ENCODE results near the gene HMX2. TPM values are rescaled to one million over a fixed set of nuclear protein-coding genes. Genes with fewer than 3 reads are reported as not detected.

Gene HMX2
- total RNA-seq, 1 donor from 2014 or later = not detected

DNA sequence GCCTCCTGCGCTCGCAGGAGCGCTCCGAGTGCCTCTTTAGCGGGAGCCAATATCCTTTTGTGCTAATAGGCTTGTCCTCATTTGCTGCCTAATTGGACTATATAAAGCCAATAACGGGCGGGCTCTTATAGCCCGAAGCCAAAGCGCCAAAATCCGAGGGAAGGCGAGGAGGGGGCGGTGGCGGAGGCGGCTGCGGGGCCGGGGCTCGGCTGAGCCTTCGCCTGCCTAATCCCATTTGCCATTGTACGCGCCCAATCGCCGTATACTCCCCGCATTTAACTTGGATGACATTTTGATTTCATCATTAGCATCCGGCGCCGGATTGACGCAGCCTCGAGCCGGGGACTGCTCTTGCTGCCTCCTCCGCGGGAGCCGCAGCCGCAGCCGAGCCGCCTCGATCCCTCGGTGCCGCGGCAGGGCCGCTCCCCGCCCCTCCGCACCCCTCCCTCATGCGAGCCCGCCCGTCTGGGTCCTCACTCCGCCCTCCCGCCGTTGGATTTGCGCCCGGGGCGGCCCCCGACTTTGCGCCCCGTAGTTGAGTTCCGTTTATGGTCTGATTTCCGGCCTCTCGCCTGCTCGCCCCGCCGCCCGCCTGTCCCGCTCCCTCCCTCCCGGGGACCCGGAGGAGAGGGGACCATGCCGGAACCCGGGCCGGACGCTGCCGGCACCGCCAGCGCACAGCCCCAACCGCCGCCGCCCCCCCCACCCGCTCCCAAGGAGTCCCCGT is 12.4 kb upstream of the HMX2 start, which contains the start of gene HMX3:
TSS of gene HMX3 (plus strand) at position 556 of the 727 bp plus-strand sequence. CDS start at position 637, 81 bp downstream.
- H3K36me3 Mint-ChIP-seq (ENCODE audit: unreplicated experiment) = peaks cover 2% of the 10 kb centered on the region
- DNase-seq (ENCODE audit: extremely low spot score, unreplicated experiment) = peak; percentile 75
- H3K4me3 Mint-ChIP-seq (ENCODE audit: unreplicated experiment) = peak within 1 kb of the TSS; percentile 74
- H3K27me3 Mint-ChIP-seq (ENCODE audit: unreplicated experiment) = peaks cover 79% of the 10 kb centered on the region
- no peaks in the 10 kb centered on the region for H3K9me3 Mint-ChIP-seq (ENCODE audit: unreplicated experiment)
- peaks cover 41% of the 10 kb centered on the region for H3K4me1 Mint-ChIP-seq (ENCODE audit: unreplicated experiment)
- no peak within 1 kb of the TSS for H3K27ac Mint-ChIP-seq (ENCODE audit: unreplicated experiment)
- no peak for TF ChIP-seq CTCF (IDR thresholded peaks at IDR 0.05)

DNA sequence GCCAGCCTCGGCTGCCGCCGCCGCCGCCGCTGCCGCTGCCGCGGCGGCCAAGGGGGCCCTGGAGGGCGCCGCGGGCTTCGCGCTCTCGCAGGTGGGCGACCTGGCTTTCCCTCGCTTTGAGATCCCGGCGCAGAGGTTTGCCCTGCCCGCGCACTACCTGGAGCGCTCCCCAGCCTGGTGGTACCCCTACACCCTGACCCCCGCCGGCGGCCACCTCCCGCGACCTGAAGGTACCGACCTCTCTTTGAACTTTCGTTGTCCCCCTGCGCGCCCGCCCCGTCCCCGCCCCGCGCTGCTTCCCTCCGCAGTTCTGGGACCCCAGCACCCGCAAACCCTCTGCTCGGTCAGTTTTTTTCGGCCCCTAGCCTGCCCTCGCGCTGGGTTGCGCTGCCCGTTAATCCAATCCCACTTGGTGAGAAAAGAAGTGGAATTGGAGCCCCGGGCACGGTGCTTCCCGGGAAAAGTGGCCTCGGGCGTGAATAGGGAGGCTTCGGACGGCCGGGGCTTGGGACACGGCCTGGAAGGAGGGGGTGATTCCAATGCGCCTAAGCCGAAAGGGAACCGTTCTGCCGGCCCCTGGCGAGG is 11.6 kb upstream of the HMX2 start:
- Mint-ChIP-seq H3K9me3 (ENCODE audit: unreplicated experiment) (no peaks in the 10 kb centered on the region), H3K27me3 (ENCODE audit: unreplicated experiment) (peaks cover 79% of the 10 kb centered on the region), H3K4me3 (ENCODE audit: unreplicated experiment) (peak overlapping the region; percentile 74), H3K27ac (ENCODE audit: unreplicated experiment) (no peak overlapping the region), H3K4me1 (ENCODE audit: unreplicated experiment) (peaks cover 41% of the 10 kb centered on the region), H3K36me3 (ENCODE audit: unreplicated experiment) (peaks cover 2% of the 10 kb centered on the region)
- peak; percentile 71 for DNase-seq (ENCODE audit: extremely low spot score, unreplicated experiment)
- no peak for TF ChIP-seq CTCF (IDR thresholded peaks at IDR 0.05)

DNA sequence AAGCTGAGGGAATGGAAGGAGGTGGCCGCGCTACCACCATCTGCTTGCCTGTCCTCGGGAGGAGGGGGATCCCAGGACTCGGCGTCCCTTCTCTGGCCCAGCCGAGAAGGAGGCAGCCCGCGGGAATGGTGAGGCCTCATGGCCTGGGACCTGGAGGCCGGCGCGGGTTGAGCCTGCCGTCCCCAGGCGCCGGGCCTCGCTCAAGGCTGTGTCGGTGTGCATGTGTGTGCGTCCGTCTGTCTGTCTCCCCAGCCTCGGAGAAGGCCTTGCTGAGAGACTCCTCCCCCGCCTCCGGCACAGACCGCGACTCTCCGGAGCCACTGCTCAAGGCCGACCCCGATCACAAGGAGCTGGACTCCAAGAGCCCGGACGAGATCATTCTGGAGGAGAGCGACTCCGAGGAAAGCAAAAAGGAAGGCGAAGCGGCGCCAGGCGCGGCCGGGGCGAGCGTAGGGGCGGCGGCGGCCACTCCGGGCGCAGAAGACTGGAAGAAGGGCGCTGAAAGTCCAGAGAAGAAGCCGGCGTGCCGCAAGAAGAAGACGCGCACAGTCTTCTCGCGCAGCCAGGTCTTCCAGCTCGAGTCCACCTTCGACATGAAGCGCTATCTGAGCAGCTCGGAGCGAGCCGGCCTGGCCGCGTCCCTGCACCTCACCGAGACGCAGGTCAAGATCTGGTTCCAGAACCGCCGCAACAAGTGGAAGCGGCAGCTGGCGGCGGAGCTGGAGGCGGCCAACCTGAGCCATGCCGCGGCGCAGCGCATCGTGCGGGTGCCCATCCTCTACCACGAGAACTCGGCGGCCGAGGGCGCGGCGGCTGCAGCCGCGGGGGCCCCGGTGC is 10.9 kb upstream of the HMX2 start:
- peak overlapping the region; percentile 74 for H3K4me3 Mint-ChIP-seq (ENCODE audit: unreplicated experiment)
- H3K27me3 Mint-ChIP-seq (ENCODE audit: unreplicated experiment) = peaks cover 79% of the 10 kb centered on the region
- no peak overlapping the region for H3K27ac Mint-ChIP-seq (ENCODE audit: unreplicated experiment)
- DNase-seq (ENCODE audit: extremely low spot score, unreplicated experiment) = peak; percentile 83
- H3K9me3 Mint-ChIP-seq (ENCODE audit: unreplicated experiment) = no peaks in the 10 kb centered on the region
- H3K36me3 Mint-ChIP-seq (ENCODE audit: unreplicated experiment) = peaks cover 2% of the 10 kb centered on the region
- peaks cover 41% of the 10 kb centered on the region for H3K4me1 Mint-ChIP-seq (ENCODE audit: unreplicated experiment)
- no peak for TF ChIP-seq CTCF (IDR thresholded peaks at IDR 0.05)

GRCh38 chr10:123139165-123139520 is 8.8 kb upstream of the HMX2 start:
- H3K27ac Mint-ChIP-seq (ENCODE audit: unreplicated experiment) = no peak overlapping the region
- no peak overlapping the region for H3K4me3 Mint-ChIP-seq (ENCODE audit: unreplicated experiment)
- H3K36me3 Mint-ChIP-seq (ENCODE audit: unreplicated experiment) = peaks cover 2% of the 10 kb centered on the region
- no peak for TF ChIP-seq CTCF (IDR thresholded peaks at IDR 0.05)
- H3K27me3 Mint-ChIP-seq (ENCODE audit: unreplicated experiment) = peaks cover 77% of the 10 kb centered on the region
- H3K4me1 Mint-ChIP-seq (ENCODE audit: unreplicated experiment) = peaks cover 25% of the 10 kb centered on the region
- DNase-seq (ENCODE audit: extremely low spot score, unreplicated experiment) = no peak
- no peaks in the 10 kb centered on the region for H3K9me3 Mint-ChIP-seq (ENCODE audit: unreplicated experiment)

Data from osteocyte (in vitro differentiated cells).